Thyroid gland (tissue), 4 donors: ENCODE data around the gene GTPBP1. TPM values are rescaled to one million over a fixed set of nuclear protein-coding genes. Genes with fewer than 3 reads are reported as not detected.

Experiments used
- DNase-seq, 2 donors: peaks; one replicate each; pipeline ENCODE4 v3.0.0-alpha.2; 2019
- H3K27ac ChIP-seq, 3 donors: fragments of 200-600 bp; sonication (generic); 1 replicate in 2 of 3; 2 replicates in 1 of 3; pipeline ENCODE4 v1.5.1; 2016 to 2019; ENCODE audit warnings: mild to moderate bottlenecking in 1 of 3, moderate library complexity in 1 of 3
- H3K27me3 ChIP-seq: fragments of 200-600 bp; sonication (generic); one replicate; pipeline ENCODE4 v1.5.1; 2019
- H3K36me3 ChIP-seq, 2 donors: fragments of 200-600 bp; sonication (generic); one replicate each; pipeline ENCODE4 v1.5.1; 2016 to 2019
- H3K4me1 ChIP-seq, 2 donors: fragments of 200-600 bp; sonication (generic); one replicate each; pipeline ENCODE4 v1.5.1; 2017 to 2019
- H3K4me3 ChIP-seq, 3 donors: fragments of 200-600 bp; sonication (generic); replicated peaks in 1 of 3; 1 replicate in 2 of 3; 2 replicates in 1 of 3; pipeline ENCODE4 v1.5.1; 2016; ENCODE audit warnings: mild to moderate bottlenecking in 1 of 3
- H3K9me3 ChIP-seq: fragments of 200-600 bp; sonication (generic); one replicate; pipeline ENCODE4 v1.5.1; 2017
- POLR2A ChIP-seq, 2 donors: fragments of 450-650 bp; IDR thresholded peaks; one replicate each; pipeline ENCODE4 v1.6.1; 2017; ENCODE audit warnings: antibody characterized with exemption in 2 of 2, mild to moderate bottlenecking in 2 of 2, moderate library complexity in 1 of 2
- WGBS, 2 donors: methylation state at CpG; one replicate each; pipeline ENCODE4 v1.1.5; 2017; 5-methylcytosine and 5-hydroxymethylcytosine counted together
- intact Hi-C: fragments of 100-400 bp; cut with DNase I; formaldehyde crosslinking; loops from one replicate; pipeline ENCODE4 v1.15.1; 2023
- small RNA-seq: library from RNA; depleted of rRNA; stranded (forward); fragments of <200 nt; gene quantifications from one replicate; pipeline ENCODE3, GENCODE V24; 2016
- total RNA-seq, 4 donors: library from RNA; depleted of rRNA; stranded (reverse); fragments of >200 nt; gene quantifications; one replicate each; pipeline ENCODE4 v1.2.3, GENCODE V29; 2016
- TF ChIP-seq, protein P1 (sequence below), 6 experiments: fragments of 200-600 bp in 3 of 6; fragments of 450-650 bp in 3 of 6; sonication (generic) in 3 of 6; IDR thresholded peaks; one replicate each; pipeline ENCODE4 v1.5.1; 2016 to 2019; ENCODE audit warnings: antibody characterized with exemption in 6 of 6, mild to moderate bottlenecking in 2 of 6, inconsistent platforms in 1 of 6, moderate library complexity in 1 of 6

Gene GTPBP1
- total RNA-seq, 4 donors from 2014 or later: 51.6 to 117 (median 69.6) TPM

DNA sequence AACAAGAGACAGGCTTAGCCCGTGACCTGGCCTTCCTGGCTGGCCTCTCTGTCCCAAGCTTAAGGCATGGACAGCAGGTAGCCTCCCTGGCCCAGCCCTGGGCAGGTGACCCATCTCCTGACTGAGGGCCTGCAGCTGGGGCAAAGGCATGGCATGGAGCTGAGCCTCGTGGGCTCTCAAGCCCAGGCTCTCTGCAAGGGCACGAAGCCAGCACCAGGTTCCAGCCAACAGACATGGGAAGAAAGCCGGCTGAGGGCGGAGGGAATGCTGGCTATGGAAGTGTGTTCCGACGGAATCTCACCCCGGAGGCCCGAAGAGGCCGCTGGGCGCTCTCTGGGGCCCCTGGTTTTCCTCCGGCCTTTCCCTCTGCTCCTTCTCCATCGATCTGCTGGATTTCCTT is 75.3 kb downstream of the GTPBP1 start:
- Histone ChIP-seq H3K4me1 (peaks cover 0 to 7% of the 10 kb centered on the region in 2 donors), H3K9me3 (no peaks in the 10 kb centered on the region), H3K4me3 (no peak overlapping the region), H3K27me3 (no peaks in the 10 kb centered on the region), H3K27ac (no peak overlapping the region), H3K36me3 (peaks cover 16 to 19% of the 10 kb centered on the region in 2 donors)
- intact Hi-C loops: loop anchor here (5.0 kb wide), 1 partner anchor 61 kb away; the partner anchor contains the start of gene NPTXR
- no peak for TF ChIP-seq POLR2A (IDR thresholded peaks at IDR 0.05)
- TF ChIP-seq, protein P1, sequence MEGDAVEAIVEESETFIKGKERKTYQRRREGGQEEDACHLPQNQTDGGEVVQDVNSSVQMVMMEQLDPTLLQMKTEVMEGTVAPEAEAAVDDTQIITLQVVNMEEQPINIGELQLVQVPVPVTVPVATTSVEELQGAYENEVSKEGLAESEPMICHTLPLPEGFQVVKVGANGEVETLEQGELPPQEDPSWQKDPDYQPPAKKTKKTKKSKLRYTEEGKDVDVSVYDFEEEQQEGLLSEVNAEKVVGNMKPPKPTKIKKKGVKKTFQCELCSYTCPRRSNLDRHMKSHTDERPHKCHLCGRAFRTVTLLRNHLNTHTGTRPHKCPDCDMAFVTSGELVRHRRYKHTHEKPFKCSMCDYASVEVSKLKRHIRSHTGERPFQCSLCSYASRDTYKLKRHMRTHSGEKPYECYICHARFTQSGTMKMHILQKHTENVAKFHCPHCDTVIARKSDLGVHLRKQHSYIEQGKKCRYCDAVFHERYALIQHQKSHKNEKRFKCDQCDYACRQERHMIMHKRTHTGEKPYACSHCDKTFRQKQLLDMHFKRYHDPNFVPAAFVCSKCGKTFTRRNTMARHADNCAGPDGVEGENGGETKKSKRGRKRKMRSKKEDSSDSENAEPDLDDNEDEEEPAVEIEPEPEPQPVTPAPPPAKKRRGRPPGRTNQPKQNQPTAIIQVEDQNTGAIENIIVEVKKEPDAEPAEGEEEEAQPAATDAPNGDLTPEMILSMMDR (IDR thresholded peaks at IDR 0.05): no peak
- DNase-seq: no peak
- WGBS, 2 donors: 92 to 95% methylated on average over 10 to 11 of the region's 13 CpGs

DNA sequence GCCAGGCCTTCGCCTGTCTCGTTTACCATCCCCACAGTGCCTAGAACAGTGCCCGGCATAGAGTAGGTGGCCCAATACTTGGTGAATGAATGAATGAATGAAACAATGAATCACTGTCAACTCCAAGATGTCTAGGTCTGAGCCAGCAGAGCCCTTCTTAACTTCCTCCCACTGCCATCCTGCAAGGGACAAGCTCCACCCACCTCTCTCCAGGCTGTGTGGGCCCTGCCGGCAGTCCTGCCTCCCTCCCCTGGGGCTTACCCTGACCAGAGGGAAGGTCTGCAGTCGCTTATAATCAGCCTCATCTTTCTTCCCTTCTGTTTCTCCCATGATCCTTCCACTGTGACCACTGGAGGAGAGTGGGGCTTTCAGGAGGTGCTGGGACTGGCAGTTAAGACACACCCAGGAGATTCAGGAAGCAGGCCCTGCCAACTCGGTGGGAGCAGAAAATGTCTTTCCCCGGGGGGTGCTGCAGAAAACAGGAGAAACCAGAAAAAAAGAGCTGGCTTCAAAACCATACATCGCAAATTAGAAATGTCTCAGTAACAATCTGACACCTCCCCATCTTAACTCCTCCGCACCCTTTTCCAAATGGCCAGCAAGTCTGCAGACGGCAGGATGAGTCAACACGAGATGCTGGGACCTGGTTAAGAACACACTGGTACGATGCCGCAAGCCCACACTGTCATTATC is 76.8 kb downstream of the GTPBP1 start:
- peaks cover 16 to 19% of the 10 kb centered on the region in 2 donors for H3K36me3 ChIP-seq
- no peaks in the 10 kb centered on the region for H3K27me3 ChIP-seq
- no peaks in the 10 kb centered on the region for H3K9me3 ChIP-seq
- H3K4me3 ChIP-seq: no peak overlapping the region
- no peak for DNase-seq
- intact Hi-C loops: loop anchor here (5.0 kb wide), 1 partner anchor 60 kb away; the partner anchor contains the start of gene NPTXR
- H3K4me1 ChIP-seq: peaks cover under 1 to 9% of the 10 kb centered on the region in 2 donors
- TF ChIP-seq, protein P1 (IDR thresholded peaks at IDR 0.05): no peak
- no peak for TF ChIP-seq POLR2A (IDR thresholded peaks at IDR 0.05)
- H3K27ac ChIP-seq: no peak overlapping the region
- WGBS, 2 donors: 71 to 76% methylated on average over 13 of the region's 13 CpGs

Small RNA genes lying within 50 kb of the gene (small RNA-seq; reads per million reads assigned to genes)
- not detected for gene AL021707.8

Other genes starting within 250 kb of the GTPBP1 start
- 10 to 100 TPM in 2 of 4 donors, 1 to 10 TPM in 2; 7.5 to 14.4 (median 11.8) TPM for gene KDELR3, start 237.8 kb upstream of the GTPBP1 start, total RNA-seq
- gene DDX17, start 199.6 kb upstream of the GTPBP1 start, total RNA-seq: 1,000 to 10,000 TPM in 1 of 4 donors, 100 to 1,000 TPM in 3; 594 to 1,014 (median 833) TPM
- gene DMC1, start 135.8 kb upstream of the GTPBP1 start, total RNA-seq: 10 to 100 TPM in 1 of 4 donors, 1 to 10 TPM in 1, under 1 TPM in 1, not detected in 1; 0.78 to 25.9 (median 1.1) TPM
- gene FAM227A, start 49.6 kb upstream of the GTPBP1 start, total RNA-seq: 10 to 100 TPM in 3 of 4 donors, 1 to 10 TPM in 1; 8.4 to 12.6 (median 10.4) TPM
- gene CBY1, start 49.3 kb upstream of the GTPBP1 start, total RNA-seq: 10 to 100 TPM; 13.6 to 26.0 (median 23.0) TPM
- gene TOMM22, start 24.0 kb upstream of the GTPBP1 start, total RNA-seq: 10 to 100 TPM; 39.4 to 61.3 (median 45.8) TPM
- 10 to 100 TPM; 46.7 to 76.6 (median 62.2) TPM for gene JOSD1, start 5.0 kb upstream of the GTPBP1 start, total RNA-seq
- 100 to 1,000 TPM; 137 to 356 (median 153) TPM for gene SUN2, start 50.1 kb downstream of the GTPBP1 start, total RNA-seq
- gene DNAL4, start 88.2 kb downstream of the GTPBP1 start, total RNA-seq: 10 to 100 TPM; 30.9 to 50.0 (median 37.9) TPM
- gene NPTXR, start 138.1 kb downstream of the GTPBP1 start, total RNA-seq: 1 to 10 TPM; 3.6 to 8.7 (median 4.4) TPM
- 100 to 1,000 TPM in 2 of 4 donors, 10 to 100 TPM in 2; 47.2 to 118 (median 85.0) TPM for gene CBX6, start 166.3 kb downstream of the GTPBP1 start, total RNA-seq